Measurements from ENCODE around the gene TMEM219. TPM values are rescaled to one million over a fixed set of nuclear protein-coding genes. Genes with fewer than 3 reads are reported as not detected.

Gene TMEM219
- total and polyA plus RNA-seq, 2 donors (not counting 3 experiments of a cell fraction or from before 2014, with no cell fraction given) = 110 to 182 TPM

GRCh38 chr16:29994600-29995323, 32.9 kb downstream of the TMEM219 start:
- peaks cover 22% of the 10 kb centered on the region for H3K4me1 ChIP-seq (ENCODE audit: control insufficient read depth, extremely low read depth, insufficient read depth, low read length)
- DNase-seq (ENCODE audit: low read depth, low spot score) (peak; percentile 29), FAIRE-seq (no peak)
- H3K36me3 ChIP-seq (ENCODE audit: control insufficient read depth in 2 of 2, extremely low read depth in 1 of 2, insufficient read depth in 2 of 2, low read length in 2 of 2) = peaks cover 11 to 26% of the 10 kb centered on the region in 2 experiments
- H3K27me3 ChIP-seq (ENCODE audit: control insufficient read depth in 2 of 2, insufficient read depth in 2 of 2, low read length in 2 of 2) = no peaks in the 10 kb centered on the region
- H4K20me1 ChIP-seq (replicated peaks; ENCODE audit: control insufficient read depth, extremely low read depth, insufficient read depth, low read length) = no peaks in the 10 kb centered on the region
- H3K4me2 ChIP-seq (ENCODE audit: insufficient read depth, low read length) = peak overlapping the region; percentile 84
- H3K79me2 ChIP-seq (ENCODE audit: control insufficient read depth, insufficient read depth, low read length) = peaks cover 7% of the 10 kb centered on the region
- H3K4me3 ChIP-seq (replicated peaks in 1 of 3; ENCODE audit: insufficient read depth in 1 of 3, low read depth in 1 of 3, low read length in 3 of 3) = peak overlapping the region; percentile 52 to 81 (median 70)
- intact Hi-C loops (cut with micrococcal nuclease) (loop anchor here (1.0 kb wide), 1 partner anchor 33 kb away; no protein-coding TSS in a partner anchor), dilution Hi-C loops (cut with MboI; ENCODE audit: extremely low pct_ligation_motif_present, low sequenced_read_pairs) (loop anchor here (10.0 kb wide), 1 partner anchor 190 kb away; the partner anchor contains the start of gene MAZ)
- no peak for TF ChIP-seq JUN (IDR thresholded peaks at IDR 0.05; ENCODE audit: borderline replicate concordance, insufficient read depth, insufficient read length, low read depth)
- peak; percentile 14 for TF ChIP-seq POLR2AphosphoS5 (IDR thresholded peaks at IDR 0.05; ENCODE audit: insufficient read depth, low read depth, low read length)
- TF ChIP-seq, protein P1, sequence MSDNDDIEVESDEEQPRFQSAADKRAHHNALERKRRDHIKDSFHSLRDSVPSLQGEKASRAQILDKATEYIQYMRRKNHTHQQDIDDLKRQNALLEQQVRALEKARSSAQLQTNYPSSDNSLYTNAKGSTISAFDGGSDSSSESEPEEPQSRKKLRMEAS (IDR thresholded peaks at IDR 0.05; ENCODE audit: insufficient read depth, insufficient read length) = no peak
- no peak for TF ChIP-seq EZH2 (IDR thresholded peaks at IDR 0.05; ENCODE audit: borderline replicate concordance, low read depth, low read length, severe bottlenecking)
- TF ChIP-seq GATA2 (IDR thresholded peaks at IDR 0.05; ENCODE audit: insufficient read depth, insufficient read length, low read depth, low read length) = no peak
- TF ChIP-seq FOS (IDR thresholded peaks at IDR 0.05; ENCODE audit: borderline replicate concordance, insufficient read depth, low read length) = no peak
- H2AFZ ChIP-seq (ENCODE audit: low read depth, low read length) = peak overlapping the region; percentile 49
- H3K9me3 ChIP-seq (replicated peaks; ENCODE audit: control insufficient read depth, insufficient read depth, low read length) = no peaks in the 10 kb centered on the region
- no peaks in the 10 kb centered on the region for H3K9me1 ChIP-seq (replicated peaks; ENCODE audit: control insufficient read depth, extremely low read depth, insufficient read depth, low read length)
- ChIA-PET POLR2A (interaction anchor here (0.8 to 1.0 kb wide), 2 partner anchors 9 to 21 kb away, joined by 3 read pairs; partner anchors contain the start of gene TAOK2), CTCF (interaction anchor here (0.9 to 1.8 kb wide), 5 partner anchors 11 to 162 kb away, joined by 3 to 5 read pairs (median 4); partner anchors contain the start of gene TMEM219)
- no TSS peak for BruUV-seq (replicated peaks)
- peak overlapping the region; percentile 94 for H3K9ac ChIP-seq (replicated peaks; ENCODE audit: extremely low read depth, insufficient read depth, low read length)
- H3K27ac ChIP-seq (ENCODE audit: insufficient read depth, low read depth, low read length) = peak overlapping the region; percentile 76
